Right ventricle myocardium superior (tissue), 1 donor: Measurements from ENCODE around the gene C2orf80. TPM values are rescaled to one million over a fixed set of nuclear protein-coding genes. Genes with fewer than 3 reads are reported as not detected.
"Not testable (repeated sequence)": the region's sequence is repeated elsewhere in the genome, so short reads cannot be mapped to it uniquely, and the experiment has no call there.

Experiments used
- ATAC-seq: fragments of 200-7000 bp; cut with Tn5 transposase; one replicate; pipeline ENCODE4 v1.9.1; 2020; ENCODE audit warnings: mild to moderate bottlenecking; ENCODE audit not compliant: poor library complexity
- DNase-seq: peaks from one replicate; pipeline ENCODE4 v3.0.0-alpha.2; 2020
- intact Hi-C: fragments of 100-400 bp; cut with DNase I; formaldehyde crosslinking; loops from one replicate; pipeline ENCODE4 v1.11.2; 2022
- long read RNA-seq: library from polyadenylated mRNA; unstranded; transcript quantifications from one replicate; pipeline ENCODE4 v2.0.0, GENCODE V29; 2021
- total RNA-seq: library from RNA; stranded (reverse); fragmentation: NEBNext Ultra II Directional; extraction: Animal tissue kit (Norgen Biotek cat#: 25700); gene quantifications from one replicate; pipeline ENCODE4 v1.2.1, GENCODE V29; 2021
- donor health status: DM: no; HTN: yes; CAD: no; lungs with severe emphysema.

Gene C2orf80
- not detected for total RNA-seq
- long read RNA-seq, result 0 reads

DNA sequence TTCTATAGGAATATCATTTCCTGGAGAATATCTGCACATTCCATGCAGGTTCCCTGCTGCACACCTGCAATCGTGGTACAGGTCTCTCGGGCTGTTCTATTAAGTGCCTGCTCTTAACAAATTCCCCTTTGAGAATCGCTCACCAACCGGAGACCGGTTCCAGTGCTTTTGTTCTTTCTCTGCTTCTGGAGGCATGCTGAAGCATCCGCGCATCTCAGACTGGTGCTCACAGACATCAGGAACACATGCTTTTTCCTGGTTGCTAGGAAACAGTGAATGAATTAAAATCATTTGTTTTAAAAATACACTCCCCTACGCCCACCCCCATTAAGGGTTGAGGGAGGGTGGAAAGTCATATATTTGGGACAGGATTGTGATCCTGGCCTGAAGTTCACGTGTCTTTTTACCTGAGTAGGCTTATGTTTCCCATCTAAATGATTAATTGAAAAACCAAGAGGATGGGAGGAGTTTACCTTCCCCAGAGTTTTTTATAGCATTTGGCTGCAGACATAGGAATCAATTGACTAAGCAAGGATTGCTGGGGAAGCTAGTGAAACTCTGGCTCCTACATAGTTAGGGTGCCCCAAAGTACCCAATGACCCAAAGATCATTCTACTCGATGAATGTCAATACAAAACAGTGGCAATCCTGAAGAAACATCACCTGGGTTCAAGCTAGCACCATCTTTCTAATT is at the start of gene C2orf80:
Gene C2orf80 (minus strand): TSS at position 221 of the 694 bp plus-strand sequence. CDS start 3,044 bp downstream, outside the sequence.
- no peak for ATAC-seq
- no peak for DNase-seq
- intact Hi-C loops, result no loop called here

DNA sequence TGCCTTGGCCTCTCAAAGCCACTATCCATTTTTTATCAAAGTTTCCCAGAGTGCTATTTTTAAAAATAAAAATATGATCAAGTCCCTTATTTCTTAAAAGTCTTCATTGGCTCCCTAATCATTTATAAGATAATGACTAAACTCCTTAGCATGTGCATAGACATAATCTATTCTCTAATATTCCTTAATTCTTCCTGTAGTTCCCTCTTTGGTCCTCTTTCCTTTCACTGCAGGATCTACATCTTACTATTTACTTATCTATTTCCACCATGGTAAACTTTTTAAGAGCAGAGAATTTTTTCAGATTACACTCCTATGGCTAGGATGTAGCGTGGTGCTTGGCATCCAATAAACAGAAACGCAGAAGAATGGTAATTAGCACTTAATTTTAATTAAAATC is 46.0 kb upstream of the C2orf80 start:
- intact Hi-C loops, result no loop called here
- ATAC-seq, result no peak
- no peak for DNase-seq

DNA sequence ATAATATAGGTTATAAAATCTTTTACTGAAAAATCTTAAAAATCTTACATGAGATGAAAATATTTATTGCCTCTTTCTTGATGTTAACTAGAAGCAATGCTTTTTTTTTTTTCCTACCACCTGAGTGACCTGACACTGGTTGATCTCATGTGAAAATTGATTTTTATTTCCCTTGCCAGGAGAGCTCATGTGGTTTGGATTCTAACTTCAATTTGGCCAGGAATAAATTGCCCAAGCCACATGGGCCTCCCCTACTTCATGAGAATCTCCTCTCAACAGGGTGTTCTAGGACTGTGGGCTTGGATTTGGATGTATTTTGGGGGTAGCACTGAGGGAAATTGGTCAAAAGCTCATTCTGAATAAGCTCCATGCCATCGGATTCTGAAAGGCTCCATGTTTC is 45.0 kb upstream of the C2orf80 start:
- ATAC-seq (no peak), DNase-seq (no peak)
- intact Hi-C loops, result no loop called here

DNA sequence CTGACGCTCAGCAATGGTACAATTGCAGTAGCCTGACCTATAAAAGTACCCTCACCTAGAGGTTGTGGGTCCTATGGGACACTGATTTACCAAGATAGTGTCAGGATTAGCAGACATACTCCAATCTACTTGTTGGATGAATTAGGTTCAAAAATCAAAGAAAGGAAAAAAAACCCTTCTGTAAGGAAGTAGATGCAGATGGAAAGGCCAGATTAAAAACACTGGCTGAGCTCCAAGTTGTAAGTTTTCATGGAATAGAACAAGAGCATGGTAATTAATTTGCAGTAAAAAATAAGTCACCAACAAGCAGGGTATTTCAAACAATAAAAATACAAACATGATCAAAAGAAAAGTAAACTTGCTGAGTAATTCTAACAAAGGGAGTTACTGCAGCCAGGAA is 38.6 kb upstream of the C2orf80 start:
- DNase-seq, result no peak
- no peak for ATAC-seq
- intact Hi-C loops, result no loop called here

DNA sequence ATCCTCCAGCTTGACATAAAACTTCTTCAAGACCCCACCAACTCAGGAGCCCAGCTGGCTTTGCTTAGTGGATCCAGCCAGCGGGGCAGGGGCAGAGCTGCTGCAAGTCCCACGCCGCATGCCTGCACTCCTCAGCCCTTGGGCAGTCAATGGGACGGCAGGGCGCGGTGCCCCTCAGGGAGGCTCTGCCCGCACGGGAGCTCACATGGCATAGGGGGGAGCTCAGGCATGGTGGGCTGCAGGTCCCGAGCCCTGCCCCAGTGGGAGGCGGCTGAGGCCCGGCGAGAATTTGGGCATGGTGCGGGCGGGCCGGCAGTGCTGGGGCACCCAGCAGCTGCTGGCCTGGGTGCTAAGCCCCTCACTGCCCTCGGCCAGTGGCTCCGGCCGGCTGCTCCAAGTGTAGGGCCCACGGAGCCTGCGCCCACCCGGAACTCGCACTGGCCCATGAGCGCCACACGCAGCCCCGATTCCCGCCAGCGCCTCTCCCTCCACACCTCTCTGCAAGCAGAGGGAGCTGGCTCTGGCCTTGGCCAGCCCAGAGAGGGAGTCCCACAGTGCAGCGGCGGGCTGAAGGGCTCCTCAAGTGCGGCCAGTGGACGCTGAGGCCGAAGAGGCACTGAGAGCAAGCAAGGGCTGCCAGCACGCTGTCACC is 37.9 kb upstream of the C2orf80 start:
- intact Hi-C loops, result no loop called here
- no peak for ATAC-seq
- no peak for DNase-seq

DNA sequence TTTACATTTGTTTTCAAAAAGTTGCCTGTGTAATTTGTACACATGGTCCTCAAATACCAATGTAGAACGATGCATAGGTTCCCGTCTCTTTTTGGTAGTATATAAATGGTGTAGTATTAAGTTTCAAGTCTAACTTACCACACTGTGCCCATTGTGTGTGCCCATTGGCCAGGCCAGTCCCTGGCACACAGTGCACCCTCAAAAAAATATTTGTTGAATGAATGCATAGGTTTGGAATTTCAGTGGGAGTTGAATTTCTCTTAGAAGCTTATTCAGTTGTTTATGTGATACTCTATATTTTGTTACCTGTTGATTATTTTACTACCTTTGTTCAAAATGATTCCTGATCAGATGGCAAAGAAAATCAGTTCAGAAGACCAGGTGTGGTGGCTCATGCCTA is 35.0 kb upstream of the C2orf80 start:
- DNase-seq (no peak), ATAC-seq (no peak)
- intact Hi-C loops, result no loop called here

DNA sequence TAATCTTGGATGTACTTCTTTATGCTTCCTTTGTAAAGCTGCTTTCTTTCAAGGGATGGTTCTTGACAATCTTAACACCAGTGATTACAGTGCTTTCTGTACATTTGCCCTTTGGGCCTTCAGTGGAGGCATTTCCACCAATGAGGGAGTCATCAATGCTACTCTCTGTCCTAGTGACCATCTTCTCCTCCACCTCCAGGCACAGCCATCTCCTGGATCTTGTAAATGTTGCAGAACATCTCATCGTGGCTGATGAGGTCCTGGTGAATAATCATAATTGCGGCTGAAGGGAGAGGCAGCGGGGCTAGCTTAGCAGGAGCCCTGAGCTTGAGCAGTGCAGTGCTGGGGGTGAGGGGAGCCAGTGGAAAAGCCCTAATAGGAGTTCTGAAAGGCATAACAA is 32.5 kb upstream of the C2orf80 start:
- DNase-seq (no peak), ATAC-seq (no peak)
- intact Hi-C loops, result no loop called here

DNA sequence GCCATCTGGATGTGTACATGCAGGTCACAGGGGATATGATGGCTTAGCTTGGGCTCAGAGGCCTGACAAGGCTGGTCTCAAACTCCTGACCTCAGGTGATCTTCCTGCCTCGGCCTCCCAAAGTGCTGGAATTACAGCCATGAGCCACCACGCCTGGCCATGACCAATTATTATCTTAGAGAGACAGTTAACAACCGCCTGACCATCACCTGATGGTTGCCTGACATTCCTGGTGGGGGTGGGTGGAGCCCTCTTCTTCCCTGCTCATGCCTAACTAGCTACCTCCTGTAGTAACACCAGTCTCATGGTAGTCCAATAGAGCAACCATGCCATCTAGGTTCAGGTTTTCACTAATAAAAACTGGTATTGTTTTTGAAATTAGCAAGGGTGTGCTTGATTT is 32.0 kb upstream of the C2orf80 start:
- DNase-seq, intact Hi-C loops, ATAC-seq: not testable (repeated sequence)

DNA sequence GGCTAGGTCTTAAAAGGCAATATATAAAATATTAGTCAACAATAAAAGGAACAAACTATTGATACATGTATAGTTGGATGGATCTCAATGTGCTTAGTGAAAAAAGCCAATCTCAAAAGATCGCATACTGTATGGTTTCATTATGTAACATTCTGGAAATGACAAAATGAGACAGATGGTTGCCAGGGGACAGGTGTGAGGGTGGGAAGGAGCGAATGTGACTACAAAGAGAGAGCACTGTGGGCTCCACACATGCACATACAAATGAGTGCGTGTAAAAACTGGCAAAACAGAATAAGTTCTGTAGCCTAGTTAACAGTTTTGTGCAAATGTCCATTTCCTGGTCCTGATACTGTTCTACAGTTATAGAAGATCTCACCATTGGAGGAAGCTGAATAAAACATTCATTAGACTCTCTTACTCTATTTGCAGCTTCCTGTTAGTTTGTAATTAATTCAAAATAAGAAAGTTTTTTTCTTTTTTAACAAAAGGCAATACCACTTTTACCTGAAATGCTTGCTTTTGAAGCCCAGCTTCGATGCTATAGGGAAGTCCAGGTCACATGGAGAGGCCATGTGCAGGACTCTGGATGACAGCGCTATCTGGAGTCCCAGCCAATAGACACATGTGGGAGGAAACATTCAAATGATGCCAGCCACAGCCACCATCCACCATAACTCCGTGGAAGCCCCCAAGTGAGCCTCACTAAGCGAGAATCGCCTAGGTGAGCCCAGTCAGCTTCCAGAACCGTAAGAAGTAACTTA is 21.0 kb upstream of the C2orf80 start:
- intact Hi-C loops, result no loop called here
- DNase-seq, result no peak
- no peak for ATAC-seq

DNA sequence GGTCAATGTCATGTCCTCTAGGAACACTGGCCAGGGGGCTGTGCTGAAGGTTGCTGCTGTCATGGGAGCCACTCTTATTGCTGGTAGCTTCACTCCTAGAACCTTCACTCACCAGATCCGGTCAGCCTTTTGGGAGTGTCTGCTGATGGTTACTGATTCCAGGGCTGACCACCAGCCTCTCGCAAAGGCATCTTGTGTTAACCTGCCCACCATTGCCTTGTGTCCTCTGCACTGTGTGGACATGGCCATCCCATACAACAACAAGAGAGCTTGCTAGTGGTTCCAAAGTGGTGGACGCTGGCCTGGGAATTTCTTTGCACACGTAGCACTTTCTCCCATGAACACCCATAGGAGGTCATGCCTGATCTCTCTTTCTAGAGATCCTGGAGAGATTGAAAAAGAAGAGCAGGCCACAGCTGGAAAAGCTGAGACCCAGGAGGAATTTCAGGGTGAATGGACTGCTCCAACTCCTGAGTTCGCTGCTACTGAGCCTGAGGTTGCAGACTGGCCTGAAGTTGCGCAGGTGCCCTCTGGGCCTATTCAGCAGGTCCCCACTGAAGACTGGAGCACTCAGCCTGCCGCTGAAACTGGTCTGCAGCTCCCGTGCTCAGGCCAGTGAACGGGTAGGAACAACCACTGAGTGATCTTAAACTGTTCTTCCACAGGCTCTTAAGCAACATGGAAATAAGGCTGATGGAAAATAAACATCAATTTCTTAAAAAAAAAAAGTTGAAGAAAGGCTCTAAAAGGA is 18.7 kb upstream of the C2orf80 start:
- no peak for DNase-seq
- intact Hi-C loops, result no loop called here
- ATAC-seq, result no peak

DNA sequence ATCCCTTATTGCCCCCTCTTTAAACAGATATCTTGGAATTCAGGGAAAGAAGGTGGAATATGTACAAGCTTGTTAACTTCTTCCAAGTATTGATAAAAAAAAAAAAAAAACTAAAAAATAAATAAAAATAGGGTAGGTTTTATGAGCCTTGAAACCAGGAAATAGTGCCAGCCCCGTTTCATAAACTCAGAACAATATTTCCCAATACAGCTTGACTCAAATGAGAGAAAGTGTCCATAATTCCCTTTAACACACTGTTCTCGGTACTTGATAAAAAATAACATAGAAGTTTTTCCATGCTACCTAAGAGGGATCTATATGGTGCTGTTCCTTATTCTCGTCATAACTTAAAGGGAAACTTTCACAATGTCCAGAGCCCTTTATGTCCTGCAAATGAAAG is 17.9 kb upstream of the C2orf80 start:
- ATAC-seq (no peak), DNase-seq (no peak)
- intact Hi-C loops, result no loop called here

DNA sequence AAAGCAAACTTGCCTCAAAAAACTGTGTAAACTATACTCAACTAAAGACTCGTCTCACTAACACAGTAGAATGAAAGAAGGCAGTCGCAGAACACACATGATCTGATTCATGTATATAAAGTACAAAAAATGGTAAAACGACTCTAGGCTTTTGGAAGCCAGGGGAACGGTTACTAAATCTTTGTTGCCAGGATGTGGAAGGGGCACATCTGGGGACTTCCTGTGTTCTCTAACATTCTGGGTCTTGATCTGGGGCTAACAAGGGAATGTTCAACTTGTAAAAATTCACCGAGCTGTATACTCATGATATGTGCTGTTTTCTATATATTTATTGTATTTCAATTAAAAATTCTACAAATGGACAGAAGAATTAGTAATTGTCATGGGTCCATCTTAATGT is 14.3 kb upstream of the C2orf80 start:
- intact Hi-C loops, result no loop called here
- DNase-seq (no peak), ATAC-seq (no peak)

DNA sequence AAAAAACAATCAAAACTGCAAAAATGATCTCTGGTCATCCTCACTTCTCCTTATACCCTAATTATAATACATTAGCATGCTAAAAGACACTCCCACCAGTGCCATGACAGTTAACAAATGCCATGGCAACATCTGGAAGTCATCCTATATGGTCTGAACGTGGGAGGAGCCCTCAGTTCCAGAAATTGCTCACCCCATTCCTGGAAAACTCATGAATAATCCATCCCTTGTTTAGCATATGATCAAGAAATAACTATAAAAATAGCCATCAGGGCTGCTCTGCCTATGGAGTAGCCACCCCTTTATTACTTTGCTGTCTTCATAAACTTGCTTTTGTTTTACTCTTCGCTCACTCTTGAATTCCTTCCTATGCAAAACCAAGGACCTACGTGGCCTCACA is 5.7 kb upstream of the C2orf80 start:
- intact Hi-C loops, result no loop called here
- no peak for ATAC-seq
- DNase-seq, result no peak

DNA sequence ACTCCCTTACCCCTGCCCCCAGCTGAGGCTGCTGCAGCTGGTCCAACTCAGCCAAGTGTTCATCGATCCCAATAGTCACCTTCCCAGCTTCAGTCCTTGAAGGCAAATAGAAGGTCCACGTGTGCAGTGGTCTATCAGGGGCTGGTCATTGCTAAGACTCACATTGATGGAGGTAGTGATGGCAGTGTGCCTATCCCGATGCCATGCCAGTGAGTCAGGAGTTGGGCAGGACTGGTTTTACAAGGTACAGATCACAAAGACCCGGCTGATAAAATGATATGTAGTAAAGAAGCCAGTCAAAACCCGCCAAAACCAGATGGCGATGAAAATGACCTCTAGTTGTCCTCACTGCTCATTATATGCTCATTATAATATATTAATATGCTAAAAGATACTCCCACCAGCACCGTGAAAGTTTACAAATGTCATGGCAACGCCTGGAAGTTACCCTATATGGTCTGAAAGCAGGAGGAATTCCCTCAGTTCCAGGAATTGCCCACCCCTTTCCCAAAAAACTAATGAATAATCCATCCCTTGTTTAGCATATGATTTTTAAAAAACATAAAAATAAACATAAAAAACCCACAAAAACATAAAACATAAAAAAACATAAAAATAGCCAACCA is 2.9 kb upstream of the C2orf80 start:
- intact Hi-C loops, result no loop called here
- ATAC-seq (no peak), DNase-seq (no peak)

DNA sequence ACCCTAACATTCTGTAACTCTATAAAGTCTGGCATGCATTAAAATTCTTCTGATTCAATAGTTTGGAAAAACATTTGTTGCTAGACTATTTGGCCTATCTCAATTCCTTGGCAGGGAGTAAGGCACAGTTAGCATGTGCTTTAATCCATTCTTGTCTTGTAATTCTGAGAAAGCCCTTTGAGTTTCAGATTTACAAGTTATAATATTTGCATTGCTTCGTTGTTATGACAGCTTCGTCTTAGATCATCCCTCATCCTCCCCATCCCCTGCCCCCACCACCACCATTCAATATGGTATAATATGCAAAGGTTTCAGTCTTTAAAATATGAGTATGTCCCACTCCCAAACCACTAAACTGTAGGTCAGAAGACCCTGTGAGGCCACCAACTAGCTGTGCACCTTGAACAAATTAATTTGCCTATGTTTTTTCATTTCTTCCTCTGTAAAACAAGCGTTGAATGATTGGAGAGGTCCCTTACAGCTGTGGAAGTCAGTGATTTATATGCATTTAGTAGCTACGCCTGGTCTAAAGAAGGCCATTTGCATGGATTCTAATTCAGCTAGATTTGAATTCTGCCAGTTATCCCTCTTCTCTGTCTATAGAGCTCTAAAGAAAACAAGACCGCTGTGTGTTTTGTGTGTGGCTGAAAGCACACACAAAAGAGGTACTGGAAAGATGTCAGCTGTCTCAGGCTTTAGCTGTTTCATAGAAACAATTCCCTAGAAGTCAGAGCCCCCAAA is 591 bp downstream of the C2orf80 start:
- ATAC-seq, result no peak
- DNase-seq, result no peak

DNA sequence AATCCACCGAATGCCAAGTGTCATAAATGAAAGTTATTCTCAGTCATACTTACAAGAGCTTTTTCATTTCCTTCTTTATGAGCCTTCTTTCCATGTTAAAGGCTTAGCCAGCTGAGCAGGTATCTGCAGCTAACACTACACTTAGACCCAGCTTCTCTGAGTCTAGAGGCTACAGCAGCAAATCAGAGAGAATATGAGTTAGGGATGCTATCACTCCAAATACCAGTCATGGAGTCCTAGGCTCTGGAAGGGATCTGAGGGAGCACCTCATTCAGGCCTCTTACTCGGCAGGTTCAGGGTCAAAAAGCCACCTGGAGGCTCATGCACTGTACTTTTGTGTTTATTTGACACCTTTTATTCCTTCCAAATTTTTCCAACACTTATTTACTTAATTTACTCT is 2.9 kb downstream of the C2orf80 start:
- intact Hi-C loops, result no loop called here
- no peak for ATAC-seq
- no peak for DNase-seq

More for the DNA sequence above, 591 bp downstream of the C2orf80 start:
- intact Hi-C loops, result no loop called here

DNA sequence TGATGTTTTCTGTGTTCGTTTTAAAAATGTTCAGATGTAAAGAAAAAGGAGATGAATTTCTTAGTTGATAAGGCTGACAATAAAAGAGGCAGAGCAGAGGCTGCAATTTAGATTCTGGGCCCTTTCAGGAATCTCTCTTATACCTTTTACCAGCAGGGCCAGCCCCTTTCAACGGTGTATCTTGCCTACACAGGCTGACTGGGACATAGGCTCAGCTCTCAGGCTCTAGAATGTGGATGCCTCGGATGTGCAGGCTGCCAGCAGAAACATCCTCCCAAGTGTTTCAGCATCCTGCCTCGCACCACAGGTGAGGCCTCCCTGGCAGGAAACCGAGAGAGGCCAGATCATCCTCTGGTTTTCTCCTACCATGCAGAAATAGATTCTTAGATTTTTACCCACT is 3.4 kb downstream of the C2orf80 start:
- intact Hi-C loops, result no loop called here
- ATAC-seq (no peak), DNase-seq (no peak)
